Stimulated activated CD8-positive, alpha-beta memory T cell treated with anti-CD3 and anti-CD28 coated beads, Interleukin-4, amount 100 ng/mL, for 48 hours (primary cell): ENCODE data around the gene PLCB1.
"Not testable (repeated sequence)": the region's sequence is repeated elsewhere in the genome, so short reads cannot be mapped to it uniquely, and the experiment has no call there.

Experiments
- DNase-seq: peaks from one replicate; pipeline ENCODE4 v3.0.0-alpha.2; 2020

The PLCB1 gene

GRCh38 chr20:8131598-8132483, at the start of gene PLCB1:
PLCB1 (plus strand) TSS chr20:8132266; CDS start chr20:8132652, 386 bp downstream.
- DNase-seq: peak; percentile 82

DNA sequence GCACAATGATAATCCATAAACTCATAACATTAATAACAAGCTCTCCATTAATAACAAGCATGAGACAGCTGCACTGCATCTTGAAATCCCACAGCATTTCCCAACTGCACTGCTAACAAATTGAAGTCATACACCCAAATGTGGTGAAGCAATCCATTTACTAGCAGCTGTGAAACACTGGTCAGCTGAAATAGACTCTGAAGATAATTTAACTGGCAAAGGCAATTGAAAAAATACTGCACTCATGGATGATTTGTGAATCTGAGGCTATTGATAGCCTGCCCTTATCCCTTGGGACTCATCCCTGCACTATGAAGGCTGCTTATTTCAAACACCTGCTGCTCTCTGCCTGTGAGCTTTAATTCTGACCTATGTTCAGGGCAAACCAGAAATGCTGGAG, 49.1 kb upstream of the PLCB1 start:
- DNase-seq: no peak

DNA sequence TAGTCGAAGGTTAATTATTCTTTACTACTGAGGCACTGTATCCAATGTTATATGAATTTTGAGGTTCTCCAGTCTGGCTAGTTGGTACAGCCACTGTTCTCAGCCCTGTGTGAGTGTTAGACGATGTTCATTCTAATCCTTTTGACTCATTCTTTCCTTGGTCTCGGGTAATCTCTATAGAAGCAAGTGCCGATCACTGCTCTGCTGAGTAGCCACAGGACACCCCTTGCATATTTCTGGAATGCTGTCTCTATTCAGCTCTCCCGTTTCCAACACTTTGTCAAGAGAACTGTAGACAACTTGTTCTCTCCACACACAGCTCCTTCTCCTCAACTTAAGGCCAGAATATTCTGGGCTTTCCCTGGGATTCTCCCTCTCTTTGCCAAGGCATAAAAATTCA, 42.4 kb upstream of the PLCB1 start:
- DNase-seq: no peak

DNA sequence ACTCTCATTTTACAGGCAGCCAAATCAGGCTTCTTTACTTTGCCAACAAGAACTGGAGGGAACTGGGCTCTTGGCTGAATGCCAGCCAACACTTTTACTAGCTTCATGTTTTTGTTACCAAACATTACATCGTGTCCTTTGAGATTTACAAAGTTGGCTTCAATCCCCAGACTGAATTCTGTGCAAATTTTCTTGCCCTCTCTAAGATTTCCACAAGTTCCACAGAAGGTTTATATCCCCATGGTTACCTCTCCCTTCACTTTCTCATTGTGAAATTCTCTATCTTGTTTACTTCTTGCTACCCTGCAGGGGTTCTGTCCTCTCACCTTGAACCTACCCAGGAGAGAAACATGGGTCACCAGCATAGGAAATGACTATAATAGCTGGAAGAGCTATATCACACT, 37.6 kb upstream of the PLCB1 start:
- no peak for DNase-seq

DNA sequence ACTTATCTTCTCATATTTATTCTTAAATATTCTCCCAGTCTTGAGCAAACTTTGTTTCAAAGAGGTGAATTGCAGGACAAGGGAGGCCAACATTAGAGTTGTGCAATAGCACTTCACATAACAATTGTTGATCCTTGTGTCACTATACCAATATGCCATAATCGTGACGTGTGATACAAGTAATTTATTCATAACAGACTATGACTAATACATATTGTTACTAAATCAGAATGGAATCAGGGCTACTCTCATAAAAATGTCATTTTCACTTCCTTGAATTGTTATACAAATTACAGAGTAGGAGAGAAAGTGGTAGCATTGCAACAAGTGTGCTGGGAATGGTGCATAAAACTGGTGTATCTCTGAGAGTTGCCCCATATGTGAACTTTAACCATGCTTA, 37.2 kb upstream of the PLCB1 start:
- no peak for DNase-seq

DNA sequence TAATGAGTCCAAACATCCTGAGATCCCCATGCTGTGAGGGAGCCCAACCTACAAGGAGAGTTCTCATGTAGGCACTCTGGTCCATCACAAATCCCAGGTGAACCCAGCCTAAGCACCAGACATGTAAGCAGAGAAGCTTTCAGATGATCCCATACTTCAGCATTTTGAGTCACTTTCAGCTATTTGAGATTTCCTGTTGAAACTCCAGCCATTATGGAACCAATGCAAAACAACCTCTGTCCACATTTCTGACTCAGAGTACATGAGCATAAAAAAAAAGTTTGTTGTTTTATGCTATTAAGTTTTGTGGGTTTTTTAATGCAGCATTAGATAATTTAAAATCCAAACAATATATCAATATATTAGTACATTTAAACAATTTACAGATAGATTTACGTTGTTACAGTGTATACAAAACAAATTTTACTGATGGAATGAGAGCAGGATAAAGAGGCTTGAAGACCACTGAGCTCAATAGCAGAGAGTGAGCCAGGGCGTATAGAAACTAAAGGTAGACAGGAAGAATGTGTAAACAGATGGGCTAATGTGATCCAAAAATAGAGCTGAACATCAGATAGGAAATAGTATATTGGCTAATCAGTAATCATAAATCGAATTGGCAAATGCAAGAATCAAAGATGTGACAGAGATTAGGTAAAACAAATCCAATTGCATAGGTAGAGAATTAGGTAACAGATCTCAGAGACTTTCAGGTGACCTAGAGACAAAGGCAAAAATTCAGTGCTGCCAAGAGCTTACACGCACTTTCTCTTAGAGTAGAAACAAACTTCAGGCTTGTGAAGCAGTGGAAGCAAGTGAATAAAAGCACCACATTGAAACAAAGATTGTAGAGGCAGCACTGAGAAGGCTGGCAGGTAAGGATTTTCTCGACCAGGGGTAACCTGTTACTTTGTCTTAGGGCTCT, 36.2 kb upstream of the PLCB1 start:
- no peak for DNase-seq

GRCh38 chr20:8097307-8097706, 34.8 kb upstream of the PLCB1 start:
- DNase-seq: no peak

- no peak for DNase-seq
These were observed 27.8 kb upstream of the PLCB1 start for GRCh38 chr20:8104252-8104651.

DNA sequence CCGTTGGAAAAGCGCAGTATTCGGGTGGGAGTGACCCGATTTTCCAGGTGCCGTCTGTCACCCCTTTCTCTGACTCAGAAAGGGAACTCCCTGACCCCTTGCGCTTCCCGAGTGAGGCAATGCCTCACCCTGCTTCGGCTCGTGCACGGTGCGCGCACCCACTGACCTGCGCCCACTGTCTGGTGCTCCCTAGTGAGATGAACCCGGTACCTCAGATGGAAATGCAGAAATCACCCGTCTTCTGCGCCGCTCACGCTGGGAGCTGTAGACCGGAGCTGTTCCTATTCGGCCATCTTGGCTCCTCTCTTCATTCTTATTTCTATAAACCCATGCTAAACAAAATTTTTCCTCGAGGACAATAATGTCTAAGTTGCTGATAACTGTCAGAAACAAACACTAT, 17.5 kb upstream of the PLCB1 start:
- not testable (repeated sequence) for DNase-seq

DNA sequence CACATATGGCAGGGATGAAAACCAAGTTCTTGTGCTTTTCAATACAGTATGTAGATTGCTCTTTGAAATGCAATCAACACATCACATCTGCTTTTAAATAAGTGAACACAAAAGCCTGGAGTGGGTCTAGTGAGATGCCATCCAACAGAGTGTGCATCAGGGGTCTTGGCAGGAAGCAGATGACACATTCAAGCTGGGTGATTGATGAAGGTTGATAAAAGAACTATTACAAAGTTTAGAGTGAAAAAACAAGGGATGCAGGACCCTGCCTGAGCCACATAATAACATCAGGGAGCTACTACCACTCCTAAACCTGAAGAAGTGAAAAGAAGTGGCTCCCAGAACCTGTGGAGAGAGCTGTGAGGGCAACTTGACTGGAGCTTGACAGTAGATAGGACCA, 16.6 kb upstream of the PLCB1 start:
- no peak for DNase-seq

DNA sequence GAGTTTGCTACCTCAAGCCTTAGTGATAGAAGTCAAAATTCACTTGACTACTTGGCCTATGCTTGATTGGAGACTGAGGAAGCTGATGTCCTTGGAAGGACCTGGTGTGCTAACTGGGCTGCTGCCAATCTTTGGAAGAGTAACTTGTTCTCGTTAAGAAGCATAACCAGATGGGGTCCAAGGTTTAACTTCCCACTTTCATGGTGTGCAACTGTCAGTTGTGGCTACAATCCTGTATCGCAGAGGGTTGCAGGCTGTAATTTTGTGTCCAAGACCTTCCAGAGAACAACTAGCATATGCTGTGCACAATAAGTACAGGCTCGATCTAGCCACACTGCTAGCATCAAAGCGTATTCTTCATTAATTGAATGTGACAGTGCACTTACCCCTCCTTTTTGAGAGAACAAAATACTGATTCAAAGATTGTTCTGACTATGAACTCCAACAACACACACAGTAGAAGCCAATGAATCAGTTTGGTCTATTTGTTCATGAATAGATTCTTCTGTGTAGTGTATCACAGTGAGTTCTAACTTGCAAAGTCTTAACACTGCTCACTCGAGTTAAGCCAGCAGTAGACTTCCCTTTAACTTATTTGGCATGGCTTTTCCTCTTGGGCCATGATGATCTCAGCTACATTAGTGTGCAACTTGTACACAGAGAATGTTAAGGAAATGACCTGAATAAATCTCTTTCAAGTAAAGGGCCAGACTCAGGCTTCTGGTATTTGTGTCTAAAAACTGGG, 15.8 kb upstream of the PLCB1 start:
- no peak for DNase-seq

DNA sequence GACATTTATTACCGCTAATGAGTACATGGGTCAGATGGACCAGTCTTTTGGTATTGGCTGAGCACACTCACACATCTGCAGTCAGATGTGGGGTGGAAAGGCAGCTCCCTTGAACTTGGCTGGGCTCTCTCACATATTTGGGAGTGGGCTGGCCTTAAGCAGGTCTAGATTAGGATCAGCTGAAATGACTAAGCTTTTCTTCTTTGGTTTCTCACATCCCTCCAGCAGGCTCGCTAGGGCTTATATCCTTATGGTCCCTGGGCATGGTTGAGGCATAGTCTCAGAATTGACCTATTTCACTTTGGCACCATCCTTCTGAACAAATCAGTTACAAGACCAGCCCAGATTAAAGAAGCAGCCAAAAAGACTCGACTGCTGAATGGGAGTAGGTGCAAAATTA, 14.4 kb upstream of the PLCB1 start:
- no peak for DNase-seq

- no peak for DNase-seq
These were observed 14.0 kb upstream of the PLCB1 start for GRCh38 chr20:8118039-8118438.

DNA sequence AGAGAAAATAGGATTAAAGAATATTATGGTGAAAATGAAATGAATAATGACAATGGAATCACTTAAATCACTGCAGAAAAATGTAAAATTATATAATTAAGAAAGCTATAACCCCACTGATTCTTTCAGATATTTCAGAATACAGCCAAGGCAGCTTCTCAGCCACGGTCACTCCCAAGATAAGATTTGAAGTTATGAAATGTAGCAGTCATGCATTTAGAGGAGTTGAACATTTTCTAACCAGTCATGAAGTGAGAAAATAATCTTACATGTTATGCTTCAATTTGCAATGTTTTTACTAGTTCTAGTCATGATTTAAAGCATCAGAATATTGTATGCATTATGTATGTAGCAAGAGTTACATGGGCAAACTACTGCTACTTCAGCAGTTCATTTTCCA, 13.3 kb upstream of the PLCB1 start:
- no peak for DNase-seq

DNA sequence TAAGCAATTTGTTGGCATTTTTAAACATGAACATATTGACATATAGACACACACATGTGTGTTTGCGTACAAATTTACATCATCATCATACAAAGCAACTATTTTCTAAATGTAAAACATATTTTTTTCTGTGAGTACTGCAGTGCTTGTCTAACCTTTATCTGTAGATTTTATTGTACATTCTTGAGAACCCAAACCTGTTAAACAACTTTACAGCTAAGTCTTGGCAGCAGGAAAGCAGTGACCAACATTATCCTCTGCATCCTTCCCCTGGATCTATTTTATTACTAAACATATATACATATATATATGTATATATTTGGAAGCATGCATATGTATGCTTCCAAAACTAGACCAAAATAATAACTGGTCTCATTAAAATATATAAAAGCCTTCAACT, 10.4 kb upstream of the PLCB1 start:
- DNase-seq: no peak

GRCh38 chr20:8124639-8125038, 7.4 kb upstream of the PLCB1 start:
- DNase-seq: no peak

- no peak for DNase-seq
These were observed 5.9 kb upstream of the PLCB1 start for GRCh38 chr20:8126181-8126580.

GRCh38 chr20:8126841-8127378, 5.2 kb upstream of the PLCB1 start:
- no peak for DNase-seq

- DNase-seq: no peak
These were observed 4.4 kb upstream of the PLCB1 start for GRCh38 chr20:8127553-8128255.

DNA sequence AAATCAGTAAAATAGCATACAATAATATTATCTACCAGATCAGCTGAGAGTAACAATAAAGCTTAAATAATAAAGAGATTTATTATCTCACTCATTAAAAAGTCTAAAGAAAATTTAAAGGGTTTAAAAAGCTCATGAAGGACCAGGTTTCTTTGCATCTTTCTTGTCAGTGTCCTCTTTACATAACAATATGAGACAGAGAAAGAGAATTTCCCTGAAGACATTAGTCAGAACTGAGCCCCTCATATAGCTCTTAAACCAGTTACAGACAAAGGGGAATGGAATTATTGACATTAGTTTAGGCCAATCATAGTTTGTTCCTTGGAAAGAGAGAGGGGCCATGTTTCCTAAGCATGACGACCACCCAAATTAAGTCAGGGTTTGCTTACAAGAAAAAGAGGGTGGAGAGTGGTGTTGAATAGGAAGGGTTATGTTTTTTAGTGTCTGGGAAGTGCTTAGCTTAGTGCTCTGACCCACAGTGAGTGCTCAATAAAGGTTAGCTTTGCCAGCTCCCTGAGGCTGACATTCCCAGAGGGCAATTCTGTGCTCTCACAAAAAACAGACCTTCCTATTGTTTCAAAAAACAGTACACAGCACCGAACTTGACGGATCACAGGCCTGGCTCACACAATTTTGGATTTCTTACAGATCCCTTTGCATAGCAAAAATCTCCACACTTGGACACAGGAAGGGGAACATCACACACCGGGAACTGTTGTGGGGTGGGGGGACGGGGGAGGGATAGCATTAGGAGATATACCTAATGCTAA, 3.6 kb upstream of the PLCB1 start:
- DNase-seq: no peak

DNA sequence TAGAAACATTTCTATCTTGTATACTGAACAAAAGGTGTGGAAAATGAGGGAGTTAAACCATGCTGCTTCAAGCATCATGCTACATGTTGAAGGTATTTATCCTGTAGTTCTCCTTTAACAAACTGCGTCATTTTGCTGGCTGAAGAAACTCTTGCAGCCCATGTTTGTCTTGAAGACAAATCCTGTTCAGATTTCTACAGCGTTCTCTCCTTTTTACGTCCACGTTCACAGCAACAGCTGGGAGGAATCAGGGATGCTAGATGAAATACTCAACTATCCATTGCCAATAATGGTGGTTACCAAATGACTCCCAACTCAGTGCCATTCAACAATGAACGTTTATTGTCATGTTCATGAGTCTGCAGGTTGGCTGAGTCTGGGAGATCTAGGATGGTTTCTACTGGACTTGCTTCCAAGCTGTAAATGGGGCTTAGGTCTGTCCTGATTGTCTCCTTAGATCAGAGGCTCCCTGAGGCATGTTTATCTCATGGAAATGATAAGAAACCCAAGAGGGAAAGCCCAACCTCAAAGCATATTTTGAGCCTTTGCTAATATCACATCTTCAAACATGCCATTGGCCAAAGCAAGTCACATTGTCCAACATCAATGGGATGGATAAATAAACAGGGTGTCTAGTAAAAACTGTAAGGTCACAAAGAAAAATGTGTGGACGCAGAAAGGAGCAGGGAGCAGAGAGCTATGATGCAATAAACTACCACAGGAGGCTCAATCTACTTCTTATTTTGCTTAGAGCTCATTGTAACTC, 2.7 kb upstream of the PLCB1 start:
- no peak for DNase-seq
